Cardiac fibroblast (primary cell): ENCODE measurements around the gene SLIT2.
A peak's percentile ranks its signal among the peaks of the same experiment; 100 is the strongest.

ENCODE experiments used
- DNase-seq, 2 donors: peaks; one replicate each; pipeline versions ENCODE4 v3.0.0 to v3.0.0-alpha.2; 2010; ENCODE audit warnings: low read depth in 2 of 2
- H3K4me3 ChIP-seq, 2 donors: replicated peaks in 1 of 2; 1 replicate in 1 of 2; 2 replicates in 1 of 2; pipeline ENCODE4 v1.5.1; 2011; ENCODE audit warnings: low read depth in 2 of 2, low read length in 2 of 2, mild to moderate bottlenecking in 2 of 2, moderate library complexity in 1 of 2
- CTCF ChIP-seq: IDR thresholded peaks from one replicate; pipeline ENCODE4 v1.5.1; 2011; ENCODE audit warnings: low read depth, mild to moderate bottlenecking, low read length, inconsistent platforms

The SLIT2 gene

GRCh38 chr4:20254511-20255250 lies 3.0 kb downstream of the SLIT2 start:
- peak overlapping the region; percentile 59 to 72 for H3K4me3 ChIP-seq
- peak; percentile 59 to 60 for DNase-seq
- no peak for TF ChIP-seq CTCF

GRCh38 chr4:20255251-20255586 lies 3.5 kb downstream of the SLIT2 start:
- no peak for TF ChIP-seq CTCF
- DNase-seq: peak in 1 of 2 donors; percentile 20
- H3K4me3 ChIP-seq: peak overlapping the region; percentile 59 to 72

GRCh38 chr4:20255823-20256222 lies 4.1 kb downstream of the SLIT2 start:
- TF ChIP-seq CTCF: no peak
- DNase-seq: peak in 1 of 2 donors; percentile 37
- peak overlapping the region; percentile 13 to 72 for H3K4me3 ChIP-seq

- DNase-seq: peak in 1 of 2 donors; percentile 52
- no peak for TF ChIP-seq CTCF
- peak overlapping the region in 1 of 2 donors; percentile 72 for H3K4me3 ChIP-seq
These were observed 4.7 kb downstream of the SLIT2 start for GRCh38 chr4:20256381-20256881.

GRCh38 chr4:20259707-20260106 lies 8.0 kb downstream of the SLIT2 start:
- no peak for TF ChIP-seq CTCF
- H3K4me3 ChIP-seq: no peak overlapping the region
- DNase-seq: peak in 1 of 2 donors; percentile 51

GRCh38 chr4:20260821-20261220 lies 9.1 kb downstream of the SLIT2 start:
- DNase-seq: no peak
- H3K4me3 ChIP-seq: no peak overlapping the region
- no peak for TF ChIP-seq CTCF

GRCh38 chr4:20262221-20262620 lies 10.5 kb downstream of the SLIT2 start:
- no peak for TF ChIP-seq CTCF
- no peak for DNase-seq

More at GRCh38 chr4:20262221-20262620, 10.5 kb downstream of the SLIT2 start:
- H3K4me3 ChIP-seq: no peak overlapping the region
